HG03175 (cell line): Measurements from ENCODE around the gene AHCYL2.

Experiments
- ATAC-seq: cut with Tn5 transposase; IDR thresholded peaks from one replicate; pipeline ENCODE4 v1.9.1; 2021; ENCODE audit warnings: mild to moderate bottlenecking, moderate library complexity; ENCODE audit not compliant: unreplicated experiment

AHCYL2 gene

DNA sequence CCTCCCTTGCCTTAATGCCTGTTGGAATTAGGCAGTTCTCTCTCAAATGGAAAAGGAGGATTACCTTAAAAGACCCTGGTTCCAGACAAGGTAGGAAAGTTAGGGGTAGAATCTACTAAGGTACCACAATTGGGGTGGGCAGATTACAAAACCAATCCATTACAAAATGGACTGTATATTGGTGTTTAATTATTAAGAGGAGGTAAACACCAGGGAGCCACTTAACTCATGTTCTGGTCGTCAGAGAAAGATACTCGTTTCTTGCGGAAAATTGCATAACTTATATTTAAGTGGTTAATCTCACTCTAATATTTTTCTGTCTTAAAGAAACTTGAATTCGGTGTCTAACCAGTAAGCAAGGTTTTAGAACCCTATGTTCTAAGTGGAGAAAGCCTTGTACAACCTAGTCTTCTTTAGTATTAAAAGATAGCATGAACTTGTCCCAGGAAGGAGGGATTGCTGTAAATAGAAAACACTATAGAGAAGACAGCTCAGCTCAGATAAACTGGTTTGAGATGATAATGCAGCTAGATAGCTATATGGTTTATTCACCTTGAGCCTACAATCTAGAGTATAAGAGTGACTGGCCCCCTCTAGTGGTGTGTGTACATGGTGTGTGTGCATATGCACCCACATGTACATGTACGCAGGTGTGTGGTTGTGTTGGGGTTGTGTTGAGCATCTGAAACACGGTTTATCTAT is 151.4 kb downstream of the AHCYL2 start:
- ATAC-seq = no peak

DNA sequence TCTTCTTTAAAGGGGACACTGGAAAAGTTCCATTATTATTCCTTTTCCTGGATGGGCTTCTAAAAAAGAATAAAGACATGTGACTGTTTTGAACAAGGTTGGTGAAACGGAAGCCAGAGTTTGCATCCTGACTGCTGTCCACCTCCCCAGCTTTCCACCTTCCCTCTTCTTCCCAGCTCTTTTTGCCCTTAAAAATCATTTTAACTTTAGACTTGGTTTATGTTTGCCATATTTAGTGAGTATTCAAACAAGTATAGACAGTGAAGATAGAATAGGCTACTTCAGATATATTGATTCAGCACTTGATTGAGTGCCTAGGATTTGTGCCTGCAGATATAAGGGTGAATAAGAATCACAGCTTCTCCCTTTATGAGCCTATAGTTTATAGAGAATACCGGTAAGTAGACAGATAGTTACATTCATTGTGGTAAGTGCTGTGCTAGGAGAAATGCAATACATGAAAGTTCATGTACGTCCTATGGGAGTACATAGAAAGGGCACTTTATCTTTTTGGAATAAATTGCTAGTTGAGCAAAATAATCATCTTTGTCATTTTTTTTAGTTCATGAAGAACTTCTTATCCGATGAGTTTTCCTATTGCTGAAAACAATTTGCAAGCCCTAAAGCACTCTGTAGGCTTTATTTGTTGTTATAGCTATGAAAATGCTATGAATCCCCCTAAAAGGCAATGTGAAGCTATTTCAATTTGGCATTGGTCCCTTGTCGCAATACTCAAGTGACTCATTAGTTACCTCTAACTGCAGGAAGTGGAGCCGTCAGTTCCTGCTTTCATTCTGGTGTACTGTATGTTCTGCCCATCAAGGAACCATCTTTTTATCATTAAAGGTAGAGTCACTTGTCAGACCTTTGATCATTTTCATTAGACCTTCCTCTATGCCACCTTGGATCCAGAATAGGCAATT is 152.2 kb downstream of the AHCYL2 start:
- peak; percentile 58 for ATAC-seq

DNA sequence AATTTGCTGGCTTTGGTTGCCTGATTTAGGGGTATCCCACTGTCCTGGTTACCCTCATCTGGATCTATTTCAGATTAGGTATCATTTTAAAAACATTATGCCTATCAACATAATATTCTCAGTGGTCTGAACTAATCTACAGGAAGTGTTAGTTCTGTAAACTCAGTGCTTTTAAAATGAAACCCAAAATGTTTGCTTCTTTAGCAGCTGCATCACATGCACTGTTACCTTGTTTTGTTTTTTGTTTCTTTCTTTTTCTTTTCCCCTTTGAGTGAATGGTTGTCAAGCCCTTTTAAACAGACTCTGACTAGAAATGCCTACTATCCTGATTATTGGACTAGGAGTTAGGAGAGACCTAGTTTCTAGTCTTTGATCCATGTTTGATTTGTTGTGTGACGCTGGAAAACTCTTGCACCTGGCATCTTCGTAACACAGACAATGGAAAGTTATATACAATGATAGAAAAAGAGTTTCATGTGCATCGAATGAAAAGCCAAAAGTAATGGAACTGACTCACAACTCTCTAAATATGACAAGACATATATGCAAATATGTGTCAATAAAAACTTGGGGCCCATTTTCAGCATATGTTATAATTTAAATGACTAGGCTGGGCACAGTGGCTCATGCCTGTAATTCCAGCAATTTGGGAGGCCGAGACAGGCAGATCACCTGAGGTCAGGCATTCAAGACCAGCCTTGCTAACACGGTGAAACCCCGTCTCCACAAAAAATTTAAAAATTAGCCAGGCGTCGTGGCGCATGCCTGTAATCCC is 157.1 kb downstream of the AHCYL2 start:
- no peak for ATAC-seq

GRCh38 chr7:129383542-129384132 is 158.8 kb downstream of the AHCYL2 start:
- ATAC-seq = no peak

DNA sequence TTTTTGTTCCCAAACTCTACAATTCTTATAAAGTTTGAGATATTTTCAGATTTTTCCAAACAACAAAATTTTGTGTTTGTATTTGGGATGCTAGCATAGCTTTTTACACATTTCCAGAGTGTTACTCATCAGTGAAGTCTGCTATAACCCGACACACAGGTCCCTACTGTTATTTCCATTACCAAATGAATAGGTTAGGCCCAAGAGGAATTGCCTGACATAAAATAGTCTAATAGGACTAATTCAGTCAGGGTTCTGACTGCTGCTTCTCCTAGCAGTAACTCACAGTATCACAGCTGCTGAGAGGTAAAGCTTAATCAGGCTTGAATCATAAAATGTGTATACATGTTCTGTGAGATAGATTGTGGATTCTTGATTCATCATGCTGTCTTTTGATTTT is 160.3 kb downstream of the AHCYL2 start:
- no peak for ATAC-seq

DNA sequence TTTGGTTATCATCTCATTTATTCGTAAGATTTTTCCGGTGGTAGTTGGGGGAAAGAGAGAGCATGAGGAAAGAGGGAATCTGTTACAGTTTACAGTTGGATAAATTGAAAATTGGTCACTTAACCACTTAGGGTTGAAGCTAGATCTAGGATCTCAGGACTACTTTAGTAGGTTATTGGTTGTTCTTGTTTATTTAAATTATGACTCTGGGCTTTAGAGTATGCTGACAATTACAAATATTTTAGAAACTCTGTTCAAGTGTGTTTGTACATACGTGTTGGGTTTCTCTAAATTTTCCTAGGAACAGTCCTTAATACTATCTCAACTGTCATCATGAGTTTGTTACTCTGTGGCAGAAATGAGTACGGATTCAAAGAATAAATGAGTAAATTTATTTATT is 160.8 kb downstream of the AHCYL2 start:
- no peak for ATAC-seq

DNA sequence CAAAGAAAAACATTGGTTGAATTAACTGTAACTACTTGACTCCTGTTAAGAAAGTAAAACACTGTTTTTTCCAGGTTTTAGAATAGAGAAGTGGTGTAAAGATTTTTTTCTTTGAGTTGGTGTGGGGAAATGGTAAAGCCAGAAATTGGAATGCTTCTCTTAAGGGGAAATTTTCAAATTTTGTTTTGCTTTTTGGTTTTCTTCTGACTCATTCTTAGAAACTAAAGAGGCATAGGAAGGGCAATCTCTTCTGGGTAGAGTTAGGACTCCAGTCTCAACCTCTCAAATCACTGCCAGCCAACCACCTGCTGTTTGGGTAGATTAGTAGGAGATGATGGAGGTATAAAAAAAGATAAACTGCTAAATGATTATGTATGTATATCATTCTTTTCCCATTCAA is 161.7 kb downstream of the AHCYL2 start:
- ATAC-seq = no peak

- no peak for ATAC-seq
These were observed 162.7 kb downstream of the AHCYL2 start for GRCh38 chr7:129387537-129387936.

DNA sequence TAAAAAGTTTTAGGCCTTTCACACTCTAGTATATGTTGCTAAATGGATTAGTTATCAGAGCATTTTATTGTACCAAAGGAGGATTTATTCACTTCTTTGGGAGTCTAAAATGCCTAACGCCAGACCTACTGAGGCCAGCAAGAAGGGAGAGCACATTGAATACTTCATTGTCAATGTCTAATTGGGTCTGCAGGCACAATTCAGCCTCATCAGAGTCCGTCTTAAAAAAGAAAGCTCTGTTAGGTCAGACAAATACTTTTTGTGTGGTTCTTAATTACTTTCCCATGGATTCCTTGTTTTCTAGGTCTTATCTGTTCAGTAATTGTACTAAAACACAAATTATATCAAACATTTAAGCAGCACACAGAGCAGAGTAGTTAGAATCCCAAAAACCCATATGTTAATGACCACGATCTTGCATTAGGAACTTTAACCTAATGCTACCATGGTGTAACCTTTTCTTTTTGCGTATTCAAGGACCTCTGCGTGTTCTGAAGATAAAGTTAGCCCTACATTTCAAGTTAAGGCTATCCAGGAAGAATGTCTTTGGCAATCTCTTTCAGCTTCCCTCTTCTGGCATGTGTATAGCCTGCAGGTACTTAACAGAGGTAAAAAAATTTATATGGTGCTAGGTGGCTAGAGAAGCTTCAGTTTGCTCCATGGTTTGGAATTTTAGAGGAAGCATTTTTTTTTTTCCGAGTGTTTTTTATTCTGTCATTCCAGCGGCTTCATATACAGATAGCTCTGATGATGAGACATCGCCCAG is 163.7 kb downstream of the AHCYL2 start:
- no peak for ATAC-seq

DNA sequence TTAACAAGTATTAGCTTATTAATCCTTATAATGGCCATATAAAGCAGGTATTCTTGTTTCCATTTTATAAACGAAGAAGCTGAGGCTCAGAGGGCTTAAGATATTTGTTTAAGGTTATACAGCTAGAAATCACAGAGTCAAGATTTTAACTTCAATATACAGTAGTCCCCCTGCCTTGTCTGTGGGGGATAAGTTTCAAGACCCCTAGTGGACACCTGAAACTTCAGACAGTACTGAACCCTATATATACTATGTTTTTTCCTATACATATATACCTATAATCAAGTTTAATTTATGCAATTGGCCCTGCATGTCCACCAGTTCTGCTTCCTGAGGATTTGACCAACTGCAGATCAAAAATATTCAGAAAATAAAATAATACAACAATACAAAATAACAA is 165.0 kb downstream of the AHCYL2 start:
- no peak for ATAC-seq

DNA sequence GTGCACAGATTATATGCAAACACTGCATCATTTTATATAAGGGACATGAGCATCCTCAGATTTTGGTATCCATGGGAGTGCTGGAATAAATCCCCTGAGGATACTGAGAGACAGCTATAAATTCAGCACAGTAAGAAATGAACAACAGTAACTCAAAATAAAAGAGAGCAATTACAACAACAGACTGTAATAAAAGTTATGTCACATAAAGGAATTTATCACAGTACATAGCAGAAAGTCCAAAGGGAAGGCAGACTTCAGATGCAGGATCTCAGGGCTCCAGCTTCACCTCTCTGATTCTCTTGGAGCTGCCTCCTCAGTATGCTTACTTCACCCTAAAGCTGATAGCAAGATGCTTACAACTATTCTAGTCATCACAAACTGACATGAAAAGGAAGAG is 165.5 kb downstream of the AHCYL2 start:
- no peak for ATAC-seq

DNA sequence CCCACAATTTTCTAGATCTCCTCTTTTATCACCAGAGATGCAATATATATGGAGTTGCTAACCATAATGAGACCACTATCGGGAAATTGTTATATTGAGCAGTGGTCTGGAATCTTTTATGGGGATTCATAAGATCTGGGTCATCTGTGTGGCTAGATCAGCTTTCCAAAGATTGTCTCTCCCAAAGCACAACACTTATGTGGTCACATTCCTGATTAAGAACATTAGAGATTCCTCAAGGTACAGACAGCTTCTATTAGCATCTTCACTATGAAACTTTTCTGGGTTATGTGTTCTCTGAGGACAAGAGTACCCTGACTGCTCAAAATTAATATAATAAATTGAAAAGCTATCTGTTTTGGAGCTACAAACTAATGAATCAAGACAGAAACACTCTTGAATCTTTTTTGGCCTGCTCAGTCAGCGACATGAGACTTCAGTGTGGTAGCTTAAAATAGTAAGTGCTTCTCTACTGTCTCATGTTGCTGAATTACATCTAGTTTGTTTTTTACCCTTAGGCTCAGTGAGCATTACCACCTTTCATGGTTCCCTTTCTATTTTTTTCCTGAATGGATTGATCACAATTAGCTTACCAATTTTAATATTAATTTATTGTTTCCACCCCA is 166.8 kb downstream of the AHCYL2 start:
- ATAC-seq = no peak

DNA sequence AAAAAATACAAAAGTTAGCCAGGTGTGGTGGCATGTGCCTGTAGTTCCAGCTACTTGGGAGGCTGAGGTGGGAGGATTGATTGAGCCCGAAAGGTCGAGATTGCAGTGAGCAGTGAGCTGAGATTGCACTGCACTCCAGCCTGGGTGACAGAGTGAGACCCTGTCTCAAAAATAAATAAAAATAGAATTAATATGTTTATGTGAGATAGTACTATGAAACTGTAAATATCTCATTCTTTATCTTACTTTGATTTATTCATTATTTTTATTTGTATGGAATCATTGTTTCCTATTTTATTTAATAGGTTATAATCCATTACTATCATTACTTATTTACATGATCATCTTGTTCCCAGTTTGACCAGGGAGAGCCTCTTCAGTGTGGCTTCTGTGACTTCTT is 168.4 kb downstream of the AHCYL2 start:
- no peak for ATAC-seq

DNA sequence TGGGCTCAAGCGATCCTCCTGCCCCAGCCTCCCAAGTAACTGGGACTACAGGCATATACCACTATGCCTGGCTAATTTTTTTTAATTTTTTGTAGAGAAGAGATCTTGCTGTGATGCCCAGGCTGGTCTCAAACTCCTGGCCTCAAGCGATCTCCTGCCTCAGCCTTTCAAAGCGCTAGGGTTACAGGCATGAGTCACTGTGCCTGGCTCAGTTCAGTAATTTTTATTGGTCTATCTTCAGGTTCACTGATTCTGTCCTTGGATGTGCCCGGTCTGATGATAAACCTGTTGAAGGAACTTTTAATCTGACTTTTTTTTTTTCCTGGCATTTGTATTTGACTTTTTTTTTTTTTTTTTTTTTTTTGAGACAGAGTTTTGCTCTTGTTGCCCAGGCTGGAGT is 169.3 kb downstream of the AHCYL2 start:
- ATAC-seq = no peak

GRCh38 chr7:129394982-129395914 is 170.4 kb downstream of the AHCYL2 start:
- no peak for ATAC-seq

DNA sequence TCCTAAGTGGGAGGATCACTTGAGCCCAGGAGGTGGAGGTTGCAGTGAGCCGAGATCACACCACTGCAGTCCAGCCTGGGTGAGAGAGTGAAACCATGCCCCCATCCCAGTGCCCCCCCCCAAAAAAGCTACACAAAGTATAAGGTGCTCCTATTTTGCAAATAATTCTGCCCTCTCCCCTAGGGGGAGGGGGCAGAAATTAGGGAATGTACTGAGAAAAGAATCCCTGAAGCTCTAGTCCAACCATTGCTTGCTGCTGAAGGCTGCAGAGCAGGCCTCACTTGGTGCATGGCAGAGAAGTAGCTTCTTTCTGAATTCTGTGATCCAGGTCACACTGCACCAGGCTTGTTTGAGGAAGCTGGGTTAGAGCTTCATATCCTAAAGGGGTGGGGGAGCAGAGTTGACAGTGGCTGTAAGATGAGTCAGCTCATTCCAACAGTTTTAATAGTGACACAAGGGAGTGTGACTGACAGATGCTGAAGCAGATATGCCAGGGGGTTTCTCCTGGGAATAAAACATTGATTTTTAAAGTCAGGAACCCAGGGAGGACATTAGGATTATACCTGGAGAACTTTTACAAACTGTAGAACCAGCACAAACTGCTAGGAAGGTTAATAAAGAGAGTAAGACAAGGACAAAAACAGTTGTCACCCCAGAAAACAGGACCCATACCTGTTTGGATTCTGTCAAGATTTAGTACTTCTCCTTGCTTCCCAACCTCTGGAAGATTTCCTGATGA is 176.6 kb downstream of the AHCYL2 start:
- no peak for ATAC-seq

- no peak for ATAC-seq
These were observed 177.4 kb downstream of the AHCYL2 start for GRCh38 chr7:129401967-129402860.
